NCI-H2196 (cell line): ENCODE data around the gene RNU2-63P.
"Not testable (repeated sequence)": the region's sequence is repeated elsewhere in the genome, so short reads cannot be mapped to it uniquely, and the experiment has no call there.

ENCODE experiments used
- DNase-seq: peaks from one replicate; lab custom pipeline; 2025; ENCODE audit not compliant: unreplicated experiment; lab: John Stamatoyannopoulos, UW

RNU2-63P gene

DNA sequence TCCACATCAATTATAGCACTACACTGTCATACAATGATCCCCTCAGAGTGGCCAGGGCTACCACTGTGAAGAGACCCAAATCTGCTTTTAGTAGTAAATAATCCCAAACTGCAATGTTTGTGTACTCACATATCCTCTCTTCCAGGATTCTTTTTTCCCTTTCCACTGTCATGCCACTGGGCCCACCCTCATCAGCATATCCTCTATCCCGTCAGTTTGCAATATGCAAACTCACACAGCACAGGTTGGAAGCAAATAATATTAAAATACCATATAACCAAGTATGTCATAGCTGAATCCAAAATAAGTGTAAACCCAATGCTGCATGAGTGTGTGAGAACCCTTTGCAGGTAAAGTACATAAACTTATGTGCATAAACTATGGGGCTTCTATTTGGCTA, 28.9 kb downstream of the RNU2-63P start:
- DNase-seq, result not testable (repeated sequence)

DNA sequence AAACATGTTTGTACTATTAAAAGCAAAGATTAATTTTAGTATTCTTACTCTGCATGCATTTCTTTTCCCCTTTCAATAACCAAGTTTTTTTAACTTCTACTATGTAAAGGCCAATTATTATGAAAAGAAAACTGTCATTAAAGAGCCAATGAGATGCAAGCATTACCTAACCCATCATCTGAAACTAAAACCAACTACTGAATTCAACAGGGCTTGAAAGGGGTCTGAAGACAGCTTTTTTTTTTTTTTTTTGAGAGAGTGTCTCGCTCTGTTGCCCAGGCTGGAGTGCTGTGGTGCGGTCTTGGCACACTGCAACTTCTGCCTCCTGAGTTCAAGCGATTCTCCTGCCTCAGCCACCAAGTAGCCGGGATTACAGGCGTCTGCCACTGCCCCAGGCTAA, 30.4 kb downstream of the RNU2-63P start:
- DNase-seq, result not testable (repeated sequence)

DNA sequence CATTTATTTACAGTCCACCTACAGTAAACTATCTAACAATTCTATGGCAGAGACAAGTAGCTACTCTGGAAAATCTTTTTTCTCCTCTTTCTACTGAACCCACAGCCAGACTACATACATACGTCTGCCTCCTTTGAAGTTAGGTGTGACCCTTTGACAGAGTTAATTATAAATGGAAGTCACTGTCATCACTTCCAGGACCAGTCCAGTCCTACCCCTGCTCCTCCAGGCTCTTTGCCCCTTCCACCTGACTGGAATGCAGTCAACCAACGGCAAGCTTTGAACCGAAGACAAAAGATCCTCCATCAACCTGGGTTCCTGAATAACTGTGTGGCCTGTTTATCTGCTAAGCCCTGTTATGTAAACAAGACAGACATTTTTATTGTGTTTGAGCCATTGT, 35.2 kb downstream of the RNU2-63P start:
- not testable (repeated sequence) for DNase-seq

DNA sequence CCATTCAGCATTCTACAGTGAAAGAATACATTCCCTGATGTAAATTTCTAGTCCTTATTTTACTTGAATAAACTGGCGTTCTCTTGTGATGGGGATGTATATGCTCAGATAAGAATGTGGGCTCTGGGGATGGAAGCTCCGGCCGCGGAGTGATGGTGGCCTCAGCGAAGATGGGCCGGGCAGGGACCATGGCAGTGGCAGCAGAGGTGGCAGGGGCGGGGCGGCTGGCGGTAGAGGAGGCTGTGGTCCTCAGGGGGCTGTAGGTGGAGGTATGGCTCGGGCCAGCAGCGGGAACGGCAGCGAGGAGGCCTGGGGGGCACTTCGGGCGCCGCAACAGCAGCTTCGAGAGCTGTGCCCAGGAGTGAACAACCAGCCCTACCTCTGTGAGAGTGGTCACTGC, 44.0 kb downstream of the RNU2-63P start:
- DNase-seq, result not testable (repeated sequence)
